ENCODE data around the gene MYCBP.
A peak's percentile ranks its signal among the peaks of the same experiment; 100 is the strongest.
"Not testable (repeated sequence)": the region's sequence is repeated elsewhere in the genome, so short reads cannot be mapped to it uniquely, and the experiment has no call there.

The MYCBP gene

GRCh38 chr1:38848071-38848470, 25.1 kb downstream of the MYCBP start:
- H3K27ac Mint-ChIP-seq = no peak overlapping the region
- peaks cover 5% of the 10 kb centered on the region for H3K4me1 Mint-ChIP-seq (ENCODE audit: low read depth)
- no peaks in the 10 kb centered on the region for H3K9me3 Mint-ChIP-seq
- peaks cover 48% of the 10 kb centered on the region for H3K36me3 Mint-ChIP-seq (ENCODE audit: low read depth)
- no peaks in the 10 kb centered on the region for H3K27me3 Mint-ChIP-seq (ENCODE audit: low read depth)
- no peak for DNase-seq (ENCODE audit: low spot score)
- no peak overlapping the region for H3K4me3 Mint-ChIP-seq

GRCh38 chr1:38846210-38846609, 26.9 kb downstream of the MYCBP start:
- Mint-ChIP-seq H3K9me3 (no peaks in the 10 kb centered on the region), H3K36me3 (ENCODE audit: low read depth) (peaks cover 42% of the 10 kb centered on the region), H3K4me3 (no peak overlapping the region), H3K4me1 (ENCODE audit: low read depth) (no peaks in the 10 kb centered on the region), H3K27me3 (ENCODE audit: low read depth) (no peaks in the 10 kb centered on the region), H3K27ac (no peak overlapping the region)
- DNase-seq (ENCODE audit: low spot score) = no peak

GRCh38 chr1:38845088-38845487, 28.1 kb downstream of the MYCBP start:
- H3K36me3 Mint-ChIP-seq (ENCODE audit: low read depth) = peaks cover 44% of the 10 kb centered on the region
- not testable (repeated sequence) for DNase-seq (ENCODE audit: low spot score); H3K4me1 Mint-ChIP-seq (ENCODE audit: low read depth); H3K27me3 Mint-ChIP-seq (ENCODE audit: low read depth); H3K27ac Mint-ChIP-seq; H3K9me3 Mint-ChIP-seq; H3K4me3 Mint-ChIP-seq

GRCh38 chr1:38840281-38840680, 32.9 kb downstream of the MYCBP start:
- Mint-ChIP-seq H3K4me1 (ENCODE audit: low read depth) (peaks cover 3% of the 10 kb centered on the region), H3K9me3 (no peaks in the 10 kb centered on the region), H3K27ac (peak overlapping the region; percentile 26), H3K27me3 (ENCODE audit: low read depth) (no peaks in the 10 kb centered on the region), H3K4me3 (no peak overlapping the region), H3K36me3 (ENCODE audit: low read depth) (peaks cover 36% of the 10 kb centered on the region)
- no peak for DNase-seq (ENCODE audit: low spot score)

GRCh38 chr1:38839363-38839762, 33.8 kb downstream of the MYCBP start:
- peaks cover 3% of the 10 kb centered on the region for H3K4me1 Mint-ChIP-seq (ENCODE audit: low read depth)
- H3K4me3 Mint-ChIP-seq = no peak overlapping the region
- DNase-seq (ENCODE audit: low spot score) = no peak
- no peak overlapping the region for H3K27ac Mint-ChIP-seq
- peaks cover 27% of the 10 kb centered on the region for H3K36me3 Mint-ChIP-seq (ENCODE audit: low read depth)
- peaks cover 6% of the 10 kb centered on the region for H3K27me3 Mint-ChIP-seq (ENCODE audit: low read depth)
- no peaks in the 10 kb centered on the region for H3K9me3 Mint-ChIP-seq

GRCh38 chr1:38836316-38836715, 36.8 kb downstream of the MYCBP start:
- not testable (repeated sequence) for H3K4me3 Mint-ChIP-seq; H3K9me3 Mint-ChIP-seq; H3K4me1 Mint-ChIP-seq (ENCODE audit: low read depth); DNase-seq (ENCODE audit: low spot score); H3K27ac Mint-ChIP-seq
- Mint-ChIP-seq H3K27me3 (ENCODE audit: low read depth) (peaks cover 15% of the 10 kb centered on the region), H3K36me3 (ENCODE audit: low read depth) (peaks cover 15% of the 10 kb centered on the region)

- no peak overlapping the region for H3K27ac Mint-ChIP-seq
- no peaks in the 10 kb centered on the region for H3K4me1 Mint-ChIP-seq (ENCODE audit: low read depth)
- peaks cover 23% of the 10 kb centered on the region for H3K27me3 Mint-ChIP-seq (ENCODE audit: low read depth)
- peak; percentile 35 for DNase-seq (ENCODE audit: low spot score)
- no peaks in the 10 kb centered on the region for H3K9me3 Mint-ChIP-seq
- H3K4me3 Mint-ChIP-seq = no peak overlapping the region
- H3K36me3 Mint-ChIP-seq (ENCODE audit: low read depth) = peaks cover 11% of the 10 kb centered on the region
Observed at GRCh38 chr1:38834937-38835827, 38.0 kb downstream of the MYCBP start.

GRCh38 chr1:38834221-38834782, 38.8 kb downstream of the MYCBP start:
- no peak overlapping the region for H3K4me3 Mint-ChIP-seq
- no peaks in the 10 kb centered on the region for H3K4me1 Mint-ChIP-seq (ENCODE audit: low read depth)
- H3K27ac Mint-ChIP-seq = no peak overlapping the region
- DNase-seq (ENCODE audit: low spot score) = no peak
- H3K27me3 Mint-ChIP-seq (ENCODE audit: low read depth) = peaks cover 31% of the 10 kb centered on the region
- H3K36me3 Mint-ChIP-seq (ENCODE audit: low read depth) = peaks cover 8% of the 10 kb centered on the region
- H3K9me3 Mint-ChIP-seq = no peaks in the 10 kb centered on the region

- Mint-ChIP-seq H3K27ac (no peak overlapping the region), H3K27me3 (ENCODE audit: low read depth) (peaks cover 35% of the 10 kb centered on the region), H3K4me3 (no peak overlapping the region), H3K36me3 (ENCODE audit: low read depth) (no peaks in the 10 kb centered on the region), H3K4me1 (ENCODE audit: low read depth) (no peaks in the 10 kb centered on the region), H3K9me3 (no peaks in the 10 kb centered on the region)
- DNase-seq (ENCODE audit: low spot score) = no peak
Observed at GRCh38 chr1:38833146-38833545, 40.0 kb downstream of the MYCBP start.

GRCh38 chr1:38832370-38832734, 40.8 kb downstream of the MYCBP start:
- no peaks in the 10 kb centered on the region for H3K9me3 Mint-ChIP-seq
- no peak overlapping the region for H3K27ac Mint-ChIP-seq
- peaks cover 35% of the 10 kb centered on the region for H3K27me3 Mint-ChIP-seq (ENCODE audit: low read depth)
- DNase-seq (ENCODE audit: low spot score) = no peak
- H3K4me1 Mint-ChIP-seq (ENCODE audit: low read depth) = no peaks in the 10 kb centered on the region
- H3K36me3 Mint-ChIP-seq (ENCODE audit: low read depth) = no peaks in the 10 kb centered on the region
- H3K4me3 Mint-ChIP-seq = no peak overlapping the region

GRCh38 chr1:38831731-38832369, 41.3 kb downstream of the MYCBP start:
- H3K4me1 Mint-ChIP-seq (ENCODE audit: low read depth) = no peaks in the 10 kb centered on the region
- H3K9me3 Mint-ChIP-seq = no peaks in the 10 kb centered on the region
- no peak for DNase-seq (ENCODE audit: low spot score)
- no peak overlapping the region for H3K4me3 Mint-ChIP-seq
- H3K36me3 Mint-ChIP-seq (ENCODE audit: low read depth) = no peaks in the 10 kb centered on the region
- no peak overlapping the region for H3K27ac Mint-ChIP-seq
- H3K27me3 Mint-ChIP-seq (ENCODE audit: low read depth) = peaks cover 40% of the 10 kb centered on the region

- DNase-seq (ENCODE audit: low spot score) = no peak
- Mint-ChIP-seq H3K9me3 (no peaks in the 10 kb centered on the region), H3K4me1 (ENCODE audit: low read depth) (no peaks in the 10 kb centered on the region), H3K4me3 (no peak overlapping the region), H3K27ac (no peak overlapping the region), H3K36me3 (ENCODE audit: low read depth) (no peaks in the 10 kb centered on the region), H3K27me3 (ENCODE audit: low read depth) (peaks cover 50% of the 10 kb centered on the region)
Observed at GRCh38 chr1:38829368-38829767, 43.8 kb downstream of the MYCBP start.

- Mint-ChIP-seq H3K4me3 (no peak overlapping the region), H3K36me3 (ENCODE audit: low read depth) (no peaks in the 10 kb centered on the region), H3K4me1 (ENCODE audit: low read depth) (no peaks in the 10 kb centered on the region), H3K27ac (no peak overlapping the region), H3K27me3 (ENCODE audit: low read depth) (peaks cover 43% of the 10 kb centered on the region), H3K9me3 (no peaks in the 10 kb centered on the region)
- no peak for DNase-seq (ENCODE audit: low spot score)
Observed at GRCh38 chr1:38827318-38827717, 45.8 kb downstream of the MYCBP start.

- peaks cover 46% of the 10 kb centered on the region for H3K27me3 Mint-ChIP-seq (ENCODE audit: low read depth)
- DNase-seq (ENCODE audit: low spot score) = no peak
- no peak overlapping the region for H3K27ac Mint-ChIP-seq
- H3K36me3 Mint-ChIP-seq (ENCODE audit: low read depth) = no peaks in the 10 kb centered on the region
- H3K4me1 Mint-ChIP-seq (ENCODE audit: low read depth) = no peaks in the 10 kb centered on the region
- H3K4me3 Mint-ChIP-seq = no peak overlapping the region
- H3K9me3 Mint-ChIP-seq = no peaks in the 10 kb centered on the region
Observed at GRCh38 chr1:38826886-38827285, 46.3 kb downstream of the MYCBP start.
